HG03439 (cell line): ENCODE measurements around the gene CD320.
"Not testable (repeated sequence)": the region's sequence is repeated elsewhere in the genome, so short reads cannot be mapped to it uniquely, and the experiment has no call there.

Experiments
- ATAC-seq: cut with Tn5 transposase; IDR thresholded peaks from one replicate; pipeline ENCODE4 v1.9.1; 2021; ENCODE audit warnings: mild to moderate bottlenecking, moderate library complexity; ENCODE audit not compliant: unreplicated experiment

The CD320 gene

GRCh38 chr19:8310342-8311055, 2.3 kb upstream of the CD320 start:
- no peak for ATAC-seq

- no peak for ATAC-seq
These were observed 733 bp upstream of the CD320 start for GRCh38 chr19:8308891-8309291.

GRCh38 chr19:8307400-8307964, 676 bp downstream of the CD320 start:
- no peak for ATAC-seq

- ATAC-seq = no peak
These were observed 1.7 kb downstream of the CD320 start for GRCh38 chr19:8306235-8307054.

- ATAC-seq = no peak
These were observed 2.4 kb downstream of the CD320 start for GRCh38 chr19:8305798-8306197.

- ATAC-seq = no peak
These were observed 3.1 kb downstream of the CD320 start for GRCh38 chr19:8304841-8305621.

GRCh38 chr19:8302734-8303133, 5.4 kb downstream of the CD320 start:
- no peak for ATAC-seq

GRCh38 chr19:8302357-8302691, 5.8 kb downstream of the CD320 start:
- ATAC-seq = no peak

- ATAC-seq = not testable (repeated sequence)
These were observed 16.8 kb downstream of the CD320 start for GRCh38 chr19:8291337-8291736.

- ATAC-seq = not testable (repeated sequence)
These were observed 31.6 kb downstream of the CD320 start for GRCh38 chr19:8276508-8276907.

- no peak for ATAC-seq
These were observed 38.4 kb downstream of the CD320 start for GRCh38 chr19:8269724-8270123.

GRCh38 chr19:8265872-8266271, 42.3 kb downstream of the CD320 start:
- no peak for ATAC-seq

- not testable (repeated sequence) for ATAC-seq
These were observed 43.9 kb downstream of the CD320 start for GRCh38 chr19:8264248-8264647.

- no peak for ATAC-seq
These were observed 45.7 kb downstream of the CD320 start for GRCh38 chr19:8262431-8262830.

- no peak for ATAC-seq
These were observed 46.3 kb downstream of the CD320 start for GRCh38 chr19:8261881-8262280.

GRCh38 chr19:8261347-8261746, 46.8 kb downstream of the CD320 start:
- ATAC-seq = no peak

- no peak for ATAC-seq
These were observed 48.3 kb downstream of the CD320 start for GRCh38 chr19:8259922-8260247.

GRCh38 chr19:8259142-8259921, 48.8 kb downstream of the CD320 start:
- no peak for ATAC-seq

- ATAC-seq = no peak
These were observed 51.1 kb downstream of the CD320 start for GRCh38 chr19:8257052-8257443.

GRCh38 chr19:8256276-8257051, 51.7 kb downstream of the CD320 start:
- no peak for ATAC-seq
